ENCODE measurements around the gene CD151.

DNA sequence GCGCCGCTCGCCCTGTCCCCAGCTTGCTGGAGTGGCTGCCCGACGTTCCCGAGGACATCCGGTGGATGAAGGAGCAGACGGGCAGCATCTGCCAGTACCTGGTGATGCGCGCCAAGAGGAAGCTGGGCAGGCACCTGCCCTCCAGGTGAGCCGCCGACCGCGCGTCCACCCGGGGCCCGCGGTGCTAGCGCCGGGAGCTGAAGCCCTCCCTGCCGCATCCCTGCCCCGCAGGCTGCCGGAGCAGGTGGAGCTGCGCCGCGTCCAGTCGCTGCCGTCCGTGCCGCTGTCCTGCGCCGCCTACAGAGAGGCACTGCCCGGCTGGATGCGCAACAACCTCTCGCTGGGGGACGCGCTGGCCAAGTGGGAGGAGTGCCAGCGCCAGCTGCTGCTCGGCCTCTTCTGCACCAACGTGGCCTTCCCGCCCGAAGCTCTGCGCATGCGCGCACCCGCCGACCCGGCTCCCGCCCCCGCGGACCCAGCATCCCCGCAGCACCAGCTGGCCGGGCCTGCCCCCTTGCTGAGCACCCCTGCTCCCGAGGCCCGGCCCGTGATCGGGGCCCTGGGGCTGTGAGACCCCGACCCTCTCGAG is 8.4 kb upstream of the CD151 start:
- TF ChIP-seq, protein P1, sequence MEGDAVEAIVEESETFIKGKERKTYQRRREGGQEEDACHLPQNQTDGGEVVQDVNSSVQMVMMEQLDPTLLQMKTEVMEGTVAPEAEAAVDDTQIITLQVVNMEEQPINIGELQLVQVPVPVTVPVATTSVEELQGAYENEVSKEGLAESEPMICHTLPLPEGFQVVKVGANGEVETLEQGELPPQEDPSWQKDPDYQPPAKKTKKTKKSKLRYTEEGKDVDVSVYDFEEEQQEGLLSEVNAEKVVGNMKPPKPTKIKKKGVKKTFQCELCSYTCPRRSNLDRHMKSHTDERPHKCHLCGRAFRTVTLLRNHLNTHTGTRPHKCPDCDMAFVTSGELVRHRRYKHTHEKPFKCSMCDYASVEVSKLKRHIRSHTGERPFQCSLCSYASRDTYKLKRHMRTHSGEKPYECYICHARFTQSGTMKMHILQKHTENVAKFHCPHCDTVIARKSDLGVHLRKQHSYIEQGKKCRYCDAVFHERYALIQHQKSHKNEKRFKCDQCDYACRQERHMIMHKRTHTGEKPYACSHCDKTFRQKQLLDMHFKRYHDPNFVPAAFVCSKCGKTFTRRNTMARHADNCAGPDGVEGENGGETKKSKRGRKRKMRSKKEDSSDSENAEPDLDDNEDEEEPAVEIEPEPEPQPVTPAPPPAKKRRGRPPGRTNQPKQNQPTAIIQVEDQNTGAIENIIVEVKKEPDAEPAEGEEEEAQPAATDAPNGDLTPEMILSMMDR (IDR thresholded peaks at IDR 0.05), result no peak
- TF ChIP-seq POLR2A (IDR thresholded peaks at IDR 0.05), result no peak

Measured in thyroid gland (tissue), 4 donors.